GM18519 (cell line): ENCODE measurements around the gene SH2D3C.

Source experiments
- ATAC-seq: cut with Tn5 transposase; IDR thresholded peaks from one replicate; pipeline ENCODE4 v1.9.1; 2021; ENCODE audit warnings: mild to moderate bottlenecking, moderate library complexity; ENCODE audit not compliant: unreplicated experiment, low FRiP score

SH2D3C gene

GRCh38 chr9:127744398-127745110 lies 33.9 kb downstream of the SH2D3C start:
- ATAC-seq: no peak

DNA sequence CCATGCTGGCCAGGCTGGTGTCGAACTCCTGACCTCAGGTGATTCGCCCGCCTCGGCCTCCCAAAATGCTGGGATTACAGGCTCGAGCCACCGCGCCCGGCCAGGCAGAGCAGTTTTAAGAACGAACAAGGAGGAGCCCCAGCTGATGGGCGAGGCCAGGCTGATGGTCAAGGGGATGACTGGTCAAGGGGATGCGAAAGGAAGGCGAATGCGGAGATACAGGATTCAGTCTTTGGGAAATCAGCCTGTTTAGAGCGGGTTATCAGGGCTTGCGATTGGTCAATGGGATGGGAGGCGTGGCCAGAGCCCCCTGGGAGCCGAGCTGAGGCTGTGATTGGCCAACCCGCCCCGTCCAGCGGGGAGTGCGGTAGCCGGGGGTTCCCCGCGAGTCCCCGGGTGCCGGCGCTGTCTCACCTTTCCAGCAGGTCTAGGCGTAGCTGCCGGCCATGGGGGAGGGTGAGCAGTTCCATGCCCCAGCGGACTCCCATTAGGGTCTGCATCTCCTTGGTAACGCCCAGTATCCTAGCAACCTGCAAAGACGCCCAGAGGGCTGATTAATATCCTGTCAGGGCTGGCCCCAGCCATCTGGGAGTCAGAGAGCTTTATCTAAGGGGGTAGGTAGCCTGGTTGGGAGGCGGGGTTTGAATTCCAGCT lies 35.9 kb downstream of the SH2D3C start:
- ATAC-seq: no peak

- no peak for ATAC-seq
Observed at GRCh38 chr9:127741831-127742434, 36.5 kb downstream of the SH2D3C start.

DNA sequence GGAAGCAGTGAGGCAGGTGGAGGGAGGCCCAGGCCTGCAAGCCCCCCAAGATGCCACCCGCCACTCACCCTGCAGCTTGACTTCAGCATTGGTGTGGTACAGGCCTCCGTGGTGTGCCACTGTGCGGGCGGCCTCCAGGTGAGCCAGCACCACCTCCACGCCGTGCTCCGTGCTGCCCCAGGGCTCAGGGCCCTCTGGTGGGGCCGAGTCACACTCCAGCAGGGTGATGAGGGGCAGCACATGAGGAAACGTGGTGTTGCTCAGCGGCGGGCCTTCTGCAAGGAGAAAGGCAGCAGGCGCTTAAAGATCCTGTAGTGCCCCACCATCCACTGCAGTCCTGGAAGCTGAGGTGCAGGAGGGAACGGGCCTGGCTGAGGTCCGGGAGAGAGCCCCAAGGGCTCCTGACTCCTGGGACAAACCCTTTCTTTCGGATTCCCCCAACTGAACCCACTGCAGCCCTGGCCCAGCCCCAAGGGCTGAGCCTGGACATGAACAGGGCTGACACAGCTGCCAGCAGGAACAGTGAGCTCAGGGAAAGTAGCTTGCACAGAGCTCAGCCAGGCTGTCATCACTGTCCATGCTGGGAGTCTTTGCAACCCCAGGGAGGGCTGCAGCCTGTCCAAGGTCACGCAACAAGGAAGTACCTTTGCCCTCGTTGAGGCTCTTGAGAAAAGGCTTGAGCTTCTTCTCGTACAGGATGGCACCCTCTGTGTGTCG lies 38.7 kb downstream of the SH2D3C start:
- ATAC-seq: no peak

DNA sequence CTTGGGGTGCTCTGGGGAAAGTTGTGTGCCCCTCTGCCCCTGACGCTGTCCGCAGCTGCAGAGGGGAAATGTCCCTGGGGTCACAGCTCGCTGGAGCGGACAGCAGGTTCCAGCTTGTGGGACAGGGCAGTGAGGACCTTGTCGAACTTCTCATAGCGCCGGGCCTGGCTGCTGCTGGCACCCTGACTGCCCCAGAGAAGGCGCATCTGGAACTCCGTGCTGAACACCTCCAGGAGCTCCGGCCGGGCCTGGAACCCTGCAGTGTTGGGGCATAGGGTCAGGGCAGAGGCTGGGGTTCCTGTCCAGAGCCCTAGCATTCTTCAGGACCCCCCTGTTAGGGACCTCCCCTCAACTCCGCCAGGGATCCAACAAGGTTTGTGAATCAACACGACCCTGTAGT lies 39.8 kb downstream of the SH2D3C start:
- no peak for ATAC-seq

DNA sequence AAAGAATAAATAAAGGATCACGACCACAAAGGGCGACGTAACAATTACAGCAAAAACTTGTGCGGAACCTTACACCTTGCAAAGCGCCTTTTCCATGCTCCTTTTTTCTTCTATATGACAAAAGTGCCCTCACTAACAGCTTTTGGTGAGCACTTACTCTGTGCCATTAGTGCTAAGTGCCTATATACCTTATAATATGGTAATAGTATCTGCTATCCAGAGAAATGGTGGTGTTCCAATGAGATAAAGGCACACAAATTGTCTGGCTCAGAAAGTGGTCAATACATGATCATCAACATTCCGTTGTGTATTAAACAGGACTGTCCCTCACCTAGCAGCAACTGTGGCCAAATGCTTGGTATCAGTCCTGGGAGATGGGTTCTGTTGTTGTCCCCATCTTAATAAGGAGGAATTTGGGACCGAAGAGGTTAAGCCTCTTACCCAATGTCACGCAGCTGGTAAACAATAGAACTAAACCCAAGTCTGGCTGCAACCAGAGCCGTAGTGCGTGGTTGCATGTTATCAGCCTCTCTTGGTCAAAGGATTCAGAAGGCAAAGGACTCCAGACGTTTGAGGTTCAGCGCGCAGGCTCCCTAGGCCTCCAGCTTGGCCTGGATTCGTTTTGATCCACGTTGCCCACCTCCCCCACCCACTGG lies 42.8 kb downstream of the SH2D3C start:
- ATAC-seq: no peak

- peak; percentile 66 for ATAC-seq
Observed at GRCh38 chr9:127734747-127735529, 43.5 kb downstream of the SH2D3C start, which contains the start of gene TOR2A. Gene TOR2A (minus strand): TSS chr9:127735294. CDS start chr9:127735270, 24 bp downstream.

- no peak for ATAC-seq
Observed at GRCh38 chr9:127734247-127734746, 44.2 kb downstream of the SH2D3C start.

DNA sequence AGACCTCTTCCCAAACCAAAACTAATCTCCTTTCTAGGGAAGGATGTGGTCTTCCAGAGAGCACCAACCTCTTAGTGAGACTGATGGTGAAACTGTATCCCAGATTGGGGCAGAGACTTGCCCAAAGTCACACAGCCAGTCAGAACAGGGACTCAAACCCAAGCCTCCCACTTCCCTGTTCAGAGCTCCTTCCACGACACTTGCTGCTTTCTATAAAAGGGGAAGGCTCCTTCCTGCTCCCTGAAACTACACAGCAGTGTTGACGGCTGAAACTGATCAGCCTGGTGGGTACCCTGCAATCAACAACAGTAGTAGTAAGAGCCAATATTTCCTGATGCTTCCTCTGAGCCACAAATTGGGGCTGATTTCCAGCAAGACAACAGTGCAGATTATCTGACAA lies 44.9 kb downstream of the SH2D3C start:
- ATAC-seq: no peak

DNA sequence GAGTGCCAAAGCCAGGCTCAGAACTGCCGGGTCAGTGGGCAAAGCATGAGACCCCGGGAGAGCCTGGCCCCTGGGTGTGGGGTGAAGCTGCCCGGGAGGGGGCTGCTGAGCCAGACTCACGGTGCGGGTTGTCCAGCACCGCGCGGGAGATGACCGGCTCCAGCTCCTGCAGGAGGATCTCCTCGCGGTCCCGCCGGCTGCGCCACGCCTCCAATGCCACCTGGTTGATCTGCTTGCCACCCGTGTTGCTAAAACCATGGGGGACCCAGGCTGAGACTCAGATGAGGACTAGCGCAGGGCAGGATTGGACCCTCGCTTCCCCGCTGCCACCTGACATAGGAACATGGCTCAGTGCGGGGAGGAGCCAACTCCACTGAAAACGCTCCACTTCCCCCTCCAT lies 46.0 kb downstream of the SH2D3C start:
- no peak for ATAC-seq

DNA sequence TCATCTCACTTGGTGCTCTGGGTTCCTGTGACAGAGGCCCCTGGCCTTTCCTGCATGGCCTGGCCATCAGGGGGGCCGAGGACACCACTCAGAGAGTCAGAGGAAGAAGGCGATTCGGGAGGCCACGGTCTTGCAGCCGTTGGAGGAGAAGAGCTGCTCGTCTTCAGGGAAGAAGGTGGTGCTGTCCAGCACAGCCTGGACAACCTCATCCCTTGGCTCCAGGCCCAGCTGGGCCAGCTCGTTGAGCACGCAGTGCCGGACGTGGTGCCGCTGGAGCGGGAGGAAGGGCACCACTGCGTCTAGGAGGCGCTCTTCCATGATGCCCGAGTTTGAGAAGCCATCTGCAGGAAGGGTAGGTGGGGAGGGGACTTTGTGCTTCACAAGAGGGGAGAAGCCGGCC lies 46.5 kb downstream of the SH2D3C start:
- ATAC-seq: no peak

DNA sequence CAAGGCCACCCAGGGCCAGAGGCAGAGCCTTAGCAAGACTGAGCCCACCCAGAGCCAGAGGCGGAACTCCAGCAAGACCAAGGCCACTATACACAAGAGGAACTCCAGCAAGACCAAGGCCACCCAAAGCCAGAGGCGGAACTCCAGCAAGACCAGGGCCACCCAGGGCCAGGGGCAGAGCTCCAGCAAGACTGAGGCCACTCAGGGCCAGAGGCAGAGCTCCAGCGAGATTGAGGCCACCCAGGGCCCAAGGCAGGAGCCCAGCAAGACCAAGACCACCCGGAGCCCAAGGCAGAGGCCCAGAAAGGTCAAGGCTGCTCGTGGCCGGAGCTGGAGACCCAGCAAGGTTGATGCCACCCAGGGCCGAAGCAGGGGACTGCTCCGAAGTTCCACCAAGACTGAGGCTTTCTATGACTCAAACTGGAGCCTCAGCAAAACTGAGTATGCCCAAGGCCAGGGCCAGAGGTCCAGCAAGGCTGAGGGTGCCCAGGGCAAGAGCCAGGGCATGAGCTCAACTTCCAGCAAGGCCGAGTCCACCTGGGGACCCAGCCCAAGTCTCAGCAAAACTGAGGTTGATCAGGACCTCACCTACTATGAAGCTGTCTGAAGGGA lies 47.6 kb downstream of the SH2D3C start:
- ATAC-seq: no peak

GRCh38 chr9:127730262-127730661 lies 48.2 kb downstream of the SH2D3C start:
- no peak for ATAC-seq

- ATAC-seq: no peak
Observed at GRCh38 chr9:127729522-127730256, 48.8 kb downstream of the SH2D3C start.

GRCh38 chr9:127728808-127729207 lies 49.7 kb downstream of the SH2D3C start:
- no peak for ATAC-seq

- ATAC-seq: no peak
Observed at GRCh38 chr9:127726871-127727270, 51.6 kb downstream of the SH2D3C start.

GRCh38 chr9:127724012-127724411 lies 54.5 kb downstream of the SH2D3C start:
- ATAC-seq: no peak

GRCh38 chr9:127723444-127723843 lies 55.0 kb downstream of the SH2D3C start:
- ATAC-seq: no peak

GRCh38 chr9:127723013-127723412 lies 55.5 kb downstream of the SH2D3C start:
- ATAC-seq: no peak
